Mesenchymal stem cell (in vitro differentiated cells and primary cell): ENCODE measurements around the gene PPP5C.

Experiments
- DNase-seq: peaks from one replicate; pipeline ENCODE4 v3.0.0-alpha.2; 2013
- H2AFZ ChIP-seq: one replicate; pipeline ENCODE4 v1.6.1; 2013; ENCODE audit warnings: low read depth, mild to moderate bottlenecking, control low read depth, inconsistent platforms, low read length, moderate library complexity
- H2AK5ac ChIP-seq: 2 replicates; pipeline ENCODE4 v1.6.1; 2013; ENCODE audit warnings: low read length, moderate library complexity, mild to moderate bottlenecking, inconsistent platforms; ENCODE audit not compliant: severe bottlenecking
- H2BK120ac ChIP-seq: one replicate; pipeline ENCODE4 v1.6.1; 2013; ENCODE audit warnings: low read depth, mild to moderate bottlenecking, inconsistent platforms, low read length, moderate library complexity
- H2BK12ac ChIP-seq, 2 experiments: one replicate each; pipeline ENCODE4 v1.6.1; 2013; ENCODE audit warnings: inconsistent platforms in 2 of 2, low read length in 2 of 2, mild to moderate bottlenecking in 2 of 2, moderate library complexity in 2 of 2, control low read depth in 1 of 2
- H2BK15ac ChIP-seq: one replicate; pipeline ENCODE4 v1.6.1; 2013; ENCODE audit warnings: mild to moderate bottlenecking, low read depth, inconsistent platforms; ENCODE audit not compliant: poor library complexity, severe bottlenecking
- H2BK5ac ChIP-seq: 2 replicates; pipeline ENCODE4 v1.6.1; 2013; ENCODE audit warnings: low read depth, mild to moderate bottlenecking, low read length, control low read depth, inconsistent platforms; ENCODE audit not compliant: poor library complexity, severe bottlenecking
- H3K14ac ChIP-seq, 2 experiments: one replicate each; pipeline ENCODE4 v1.6.1; 2013; ENCODE audit warnings: inconsistent platforms in 2 of 2, low read length in 2 of 2, control low read depth in 1 of 2, mild to moderate bottlenecking in 1 of 2, moderate library complexity in 1 of 2
- H3K18ac ChIP-seq, 2 experiments: one replicate each; pipeline ENCODE4 v1.6.1; 2013; ENCODE audit warnings: inconsistent platforms in 2 of 2, low read length in 2 of 2, control low read depth in 1 of 2, low read depth in 1 of 2, mild to moderate bottlenecking in 1 of 2
- H3K23ac ChIP-seq, 2 experiments: one replicate each; pipeline ENCODE4 v1.6.1; 2013; ENCODE audit warnings: inconsistent platforms in 2 of 2, low read length in 2 of 2, mild to moderate bottlenecking in 2 of 2, moderate library complexity in 2 of 2, control low read depth in 1 of 2
- H3K27ac ChIP-seq: 2 replicates; pipeline ENCODE4 v1.5.1; 2013; ENCODE audit warnings: mild to moderate bottlenecking, moderate library complexity, low read length, control low read depth, inconsistent platforms; ENCODE audit not compliant: poor library complexity, severe bottlenecking
- H3K27me3 ChIP-seq, 2 experiments: 2 replicates each; pipeline versions ENCODE4 v1.6.1 to v1.7.0; 2013; ENCODE audit warnings: low read length in 2 of 2, mild to moderate bottlenecking in 2 of 2, moderate library complexity in 2 of 2, control low read depth in 1 of 2, inconsistent platforms in 1 of 2; ENCODE audit not compliant: control insufficient read depth in 1 of 2, insufficient read depth in 1 of 2
- H3K36me3 ChIP-seq, 2 experiments: 2 replicates each; pipeline versions ENCODE4 v1.6.1 to v1.7.0; 2013; ENCODE audit warnings: low read length in 2 of 2, control low read depth in 1 of 2, inconsistent platforms in 1 of 2, low read depth in 1 of 2, mild to moderate bottlenecking in 1 of 2; ENCODE audit not compliant: insufficient read depth in 2 of 2, control insufficient read depth in 1 of 2
- H3K4ac ChIP-seq, 2 experiments: one replicate each; pipeline ENCODE4 v1.6.1; 2013; ENCODE audit warnings: inconsistent platforms in 2 of 2, low read length in 2 of 2, mild to moderate bottlenecking in 2 of 2, moderate library complexity in 2 of 2, control low read depth in 1 of 2, low read depth in 1 of 2
- H3K4me1 ChIP-seq: 2 replicates; pipeline ENCODE4 v1.6.1; 2013; ENCODE audit warnings: low read depth, low read length, control low read depth; ENCODE audit not compliant: control insufficient read depth, insufficient read depth
- H3K4me2 ChIP-seq: 2 replicates; pipeline ENCODE4 v1.6.1; 2013; ENCODE audit warnings: low read length, mild to moderate bottlenecking, inconsistent platforms; ENCODE audit not compliant: poor library complexity, severe bottlenecking
- H3K4me3 ChIP-seq, 2 experiments: 2 replicates each; pipeline versions ENCODE4 v1.5.1 to v1.7.0; 2013; ENCODE audit warnings: low read length in 2 of 2, mild to moderate bottlenecking in 2 of 2, control low read depth in 1 of 2, low read depth in 1 of 2; ENCODE audit not compliant: insufficient read depth in 1 of 2
- H3K79me1 ChIP-seq: replicated peaks from 2 replicates; pipeline ENCODE4 v1.6.1; 2013; ENCODE audit warnings: mild to moderate bottlenecking, control low read depth, low read length, inconsistent platforms; ENCODE audit not compliant: poor library complexity, severe bottlenecking
- H3K9ac ChIP-seq: 2 replicates; pipeline ENCODE4 v1.7.0; 2013; ENCODE audit warnings: mild to moderate bottlenecking, low read length, moderate library complexity
- H3K9me3 ChIP-seq: 2 replicates; pipeline ENCODE4 v1.7.0; 2013; ENCODE audit warnings: mild to moderate bottlenecking, low read length; ENCODE audit not compliant: control insufficient read depth
- H4K8ac ChIP-seq: one replicate; pipeline ENCODE4 v1.6.1; 2013; ENCODE audit warnings: inconsistent platforms, mild to moderate bottlenecking, low read length, moderate library complexity
- H4K91ac ChIP-seq: one replicate; pipeline ENCODE4 v1.6.1; 2013; ENCODE audit warnings: mild to moderate bottlenecking, low read length, inconsistent platforms
- WGBS: methylation state at CpG from one replicate; pipeline ENCODE4 v1.1.7; 2013; ENCODE audit warnings: mixed read lengths; 5-methylcytosine and 5-hydroxymethylcytosine counted together

PPP5C gene

DNA sequence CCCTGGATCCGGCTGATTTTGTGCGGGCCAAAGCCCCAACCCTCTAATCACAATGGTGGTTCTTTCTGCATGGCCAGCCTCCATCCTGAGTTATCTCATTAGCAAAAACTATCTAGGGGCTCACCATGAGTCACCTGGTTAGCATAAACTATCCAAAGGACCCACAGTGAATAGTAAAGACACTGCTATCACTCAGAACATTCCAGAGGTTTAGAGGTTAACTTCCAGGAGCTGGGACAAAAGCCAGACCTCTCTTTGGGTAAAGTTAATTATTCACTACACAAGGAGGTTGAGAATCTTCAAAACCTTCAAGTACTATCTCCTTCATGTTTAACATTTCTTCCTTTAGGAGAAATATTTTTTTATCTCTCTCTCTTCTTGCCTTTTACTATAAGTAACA, 18.8 kb upstream of the PPP5C start:
- Histone ChIP-seq H4K91ac (no peak overlapping the region), H3K4me1 (peaks cover 2% of the 10 kb centered on the region), H3K4ac (no peak overlapping the region), H4K8ac (no peak overlapping the region), H3K4me2 (no peak overlapping the region), H2AFZ (no peak overlapping the region), H3K27me3 (no peaks in the 10 kb centered on the region), H3K9ac (no peak overlapping the region), H3K4me3 (no peak overlapping the region), H3K79me1 (no peaks in the 10 kb centered on the region), H2AK5ac (no peak overlapping the region), H2BK120ac (no peak overlapping the region), H2BK12ac (no peak overlapping the region), H3K36me3 (peaks cover 35 to 64% of the 10 kb centered on the region in 2 experiments), H3K18ac (no peak overlapping the region), H3K27ac (peak overlapping the region; percentile 76), H3K9me3 (peaks cover 36% of the 10 kb centered on the region), H2BK5ac (no peak overlapping the region), H3K14ac (no peak overlapping the region), H2BK15ac (no peak overlapping the region), H3K23ac (no peak overlapping the region)
- peak; percentile 46 for DNase-seq
- 97% methylated on average over 2 of the region's 2 CpGs for WGBS

DNA sequence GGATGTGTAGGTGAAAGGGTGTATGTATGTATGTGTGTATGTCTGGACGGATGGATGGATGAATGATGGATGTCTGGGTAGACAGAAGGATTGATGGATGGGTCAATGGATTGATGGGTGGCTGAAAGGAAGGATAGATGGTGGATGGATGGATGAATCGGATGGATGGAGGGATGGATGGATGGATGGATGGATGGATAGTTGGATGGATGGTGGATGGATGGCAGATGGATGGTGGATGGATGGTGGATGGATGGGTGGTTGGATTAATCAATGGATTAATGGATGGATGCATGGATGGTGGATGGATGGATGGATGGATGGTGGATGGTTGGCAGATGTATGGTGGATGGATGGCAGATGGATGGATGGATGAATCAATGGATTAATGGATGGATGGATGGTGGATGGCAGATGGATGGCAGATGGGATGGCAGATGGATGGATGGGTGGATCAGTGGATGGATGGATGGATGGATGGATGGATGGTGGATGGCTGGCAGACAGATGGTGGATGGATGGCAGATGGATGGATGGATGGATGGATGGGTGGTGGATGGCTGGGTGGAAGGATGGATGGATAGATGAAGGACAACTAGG, 16.5 kb upstream of the PPP5C start:
- Histone ChIP-seq H4K8ac (no peak overlapping the region), H2BK15ac (no peak overlapping the region), H3K4ac (no peak overlapping the region), H2AK5ac (no peak overlapping the region), H3K79me1 (no peaks in the 10 kb centered on the region), H3K27ac (no peak overlapping the region), H2BK12ac (no peak overlapping the region), H2BK5ac (no peak overlapping the region), H3K36me3 (peaks cover 28 to 50% of the 10 kb centered on the region in 2 experiments), H4K91ac (no peak overlapping the region), H3K23ac (no peak overlapping the region), H2AFZ (no peak overlapping the region), H3K27me3 (no peaks in the 10 kb centered on the region), H3K18ac (no peak overlapping the region), H3K4me1 (peaks cover 2% of the 10 kb centered on the region), H2BK120ac (no peak overlapping the region), H3K14ac (peak overlapping the region in 1 of 2 experiments; percentile 3), H3K4me3 (no peak overlapping the region), H3K9ac (no peak overlapping the region), H3K9me3 (peaks cover 33% of the 10 kb centered on the region), H3K4me2 (no peak overlapping the region)
- DNase-seq: no peak
- WGBS: 94% methylated on average over 2 of the region's 2 CpGs

DNA sequence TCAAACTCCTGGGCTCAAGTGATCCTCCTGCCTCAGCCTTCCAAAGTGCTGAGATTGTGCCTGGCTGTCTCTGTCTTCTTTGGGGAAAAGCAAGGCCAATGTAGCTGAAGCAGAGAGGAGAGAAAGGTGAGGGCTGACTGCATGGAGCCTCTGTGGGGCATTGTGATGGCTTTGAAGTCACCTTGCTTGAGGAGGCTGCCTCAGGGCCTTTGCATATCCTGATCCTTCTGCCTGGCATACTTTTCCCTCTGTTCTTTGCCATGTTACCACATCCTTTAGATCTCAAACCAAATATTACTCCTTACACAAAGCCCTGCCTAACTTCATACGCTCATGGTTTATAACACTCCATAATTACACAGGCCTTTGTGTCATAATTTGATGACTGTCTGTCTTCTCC, 9.4 kb upstream of the PPP5C start:
- Histone ChIP-seq H3K9me3 (no peaks in the 10 kb centered on the region), H3K4ac (no peak overlapping the region), H2AFZ (no peak overlapping the region), H4K8ac (no peak overlapping the region), H3K4me2 (no peak overlapping the region), H3K4me1 (no peaks in the 10 kb centered on the region), H2BK12ac (no peak overlapping the region), H2BK120ac (no peak overlapping the region), H4K91ac (no peak overlapping the region), H3K36me3 (peaks cover 6 to 21% of the 10 kb centered on the region in 2 experiments), H2AK5ac (no peak overlapping the region), H3K27me3 (no peaks in the 10 kb centered on the region), H3K4me3 (no peak overlapping the region), H3K79me1 (no peaks in the 10 kb centered on the region), H3K27ac (no peak overlapping the region), H3K23ac (no peak overlapping the region), H3K18ac (no peak overlapping the region), H3K14ac (no peak overlapping the region), H2BK5ac (no peak overlapping the region), H3K9ac (no peak overlapping the region), H2BK15ac (no peak overlapping the region)
- WGBS: 100% methylated on average over 1 of the region's 1 CpG
- no peak for DNase-seq

DNA sequence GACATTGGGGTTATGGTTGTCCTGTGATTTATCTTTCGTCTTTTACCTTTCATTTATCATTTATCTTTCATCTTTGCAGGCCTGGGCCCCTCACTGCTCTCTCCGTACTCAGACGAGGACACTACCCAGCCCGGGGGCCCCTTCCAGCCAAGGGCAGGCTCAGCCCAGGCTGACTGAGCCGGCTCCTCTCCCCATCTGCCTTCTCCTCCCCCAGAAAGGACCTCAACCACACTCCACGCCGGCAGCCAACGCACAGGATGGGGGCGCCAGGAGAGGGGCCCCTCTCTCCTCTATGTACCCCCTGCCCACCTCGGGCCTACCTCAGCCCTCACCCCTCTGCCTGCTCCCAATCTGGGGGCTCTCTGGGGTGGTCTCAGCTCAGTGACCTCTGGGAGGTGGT, 7.4 kb upstream of the PPP5C start:
- H3K4me3 ChIP-seq: no peak overlapping the region
- no peak overlapping the region for H4K8ac ChIP-seq
- peaks cover 0 to 4% of the 10 kb centered on the region in 2 experiments for H3K27me3 ChIP-seq
- H3K27ac ChIP-seq: no peak overlapping the region
- no peak overlapping the region for H2BK5ac ChIP-seq
- no peak overlapping the region for H3K18ac ChIP-seq
- 90% methylated on average over 10 of the region's 10 CpGs for WGBS
- H3K14ac ChIP-seq: no peak overlapping the region
- no peak for DNase-seq
- no peak overlapping the region for H2BK15ac ChIP-seq
- peaks cover 6 to 21% of the 10 kb centered on the region in 2 experiments for H3K36me3 ChIP-seq
- H2AFZ ChIP-seq: no peak overlapping the region
- H3K4ac ChIP-seq: no peak overlapping the region
- no peak overlapping the region for H2BK12ac ChIP-seq
- no peak overlapping the region for H3K23ac ChIP-seq
- no peaks in the 10 kb centered on the region for H3K79me1 ChIP-seq
- H2AK5ac ChIP-seq: no peak overlapping the region
- no peaks in the 10 kb centered on the region for H3K9me3 ChIP-seq
- no peaks in the 10 kb centered on the region for H3K4me1 ChIP-seq
- no peak overlapping the region for H4K91ac ChIP-seq
- H3K4me2 ChIP-seq: no peak overlapping the region
- no peak overlapping the region for H3K9ac ChIP-seq
- H2BK120ac ChIP-seq: no peak overlapping the region
